ENCODE data around the gene GPR107.

Gene GPR107

DNA sequence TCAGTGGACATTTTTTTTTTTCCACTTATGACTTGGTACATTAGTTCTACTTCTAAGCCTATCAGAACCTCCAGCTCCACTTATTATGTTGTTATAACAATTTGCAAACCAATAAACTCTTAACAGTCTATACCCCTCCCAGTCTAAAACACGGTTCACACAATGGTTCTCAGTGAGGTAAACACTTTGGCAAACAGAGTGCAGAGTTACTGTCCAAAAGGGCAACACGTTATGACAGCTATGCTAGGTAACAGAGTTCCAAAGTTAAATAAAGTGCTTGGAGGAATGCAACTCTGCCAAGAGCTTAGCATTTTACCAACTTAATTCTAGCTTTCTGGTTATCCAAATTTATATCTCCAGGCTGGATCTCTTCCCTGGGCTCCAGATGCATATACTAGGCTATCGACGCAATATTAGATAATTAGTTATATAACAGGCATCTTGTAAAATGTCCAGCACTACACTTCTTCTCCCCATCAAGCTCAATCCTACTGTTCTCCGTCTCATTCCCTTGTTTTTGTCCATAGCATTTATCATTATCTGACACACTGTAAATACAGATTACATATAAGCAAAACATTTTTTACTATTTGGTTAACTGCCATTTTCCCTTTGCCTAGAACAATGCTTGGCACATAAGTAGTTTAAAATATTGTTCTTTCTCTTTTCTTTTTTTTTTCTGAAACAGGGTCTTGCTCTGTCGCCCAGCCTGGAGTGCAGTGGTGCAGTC is 25.0 kb upstream of the GPR107 start:
- DNase-seq: no peak

DNA sequence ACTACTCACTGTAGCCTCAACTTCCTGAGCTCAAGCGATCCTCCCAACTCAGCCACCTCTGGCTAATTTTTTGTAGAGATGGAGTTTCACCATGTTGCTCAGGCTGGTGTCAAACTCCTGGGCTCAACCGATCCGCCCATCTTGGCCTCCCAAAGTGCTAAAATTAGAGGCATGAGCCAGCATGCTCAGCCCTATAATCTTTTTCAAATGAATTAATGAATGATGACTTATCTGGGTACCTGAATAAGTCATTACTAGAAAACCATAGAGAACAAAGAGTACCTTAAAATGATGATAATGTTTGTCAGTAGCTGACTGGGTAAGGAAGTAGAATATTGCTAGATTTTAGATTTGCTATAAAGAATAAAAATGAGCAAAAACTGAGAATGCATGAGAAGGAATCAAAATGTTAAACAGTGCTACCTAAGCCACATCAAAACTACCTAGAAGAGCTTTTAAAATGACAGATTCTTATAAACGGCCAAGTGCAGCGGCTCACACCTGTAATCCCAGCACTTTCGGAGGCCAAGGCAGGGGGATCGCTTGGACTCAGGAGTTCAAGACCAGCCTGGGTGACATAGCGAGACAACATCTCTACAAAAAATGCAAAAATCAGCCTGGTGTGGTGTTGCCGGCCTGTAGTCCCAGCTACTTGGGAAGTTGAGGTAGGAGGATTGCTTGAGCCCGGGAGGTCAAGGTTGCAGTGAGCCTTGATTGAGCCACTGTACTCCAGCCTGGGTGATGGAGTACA is 24.3 kb upstream of the GPR107 start:
- DNase-seq: no peak

DNA sequence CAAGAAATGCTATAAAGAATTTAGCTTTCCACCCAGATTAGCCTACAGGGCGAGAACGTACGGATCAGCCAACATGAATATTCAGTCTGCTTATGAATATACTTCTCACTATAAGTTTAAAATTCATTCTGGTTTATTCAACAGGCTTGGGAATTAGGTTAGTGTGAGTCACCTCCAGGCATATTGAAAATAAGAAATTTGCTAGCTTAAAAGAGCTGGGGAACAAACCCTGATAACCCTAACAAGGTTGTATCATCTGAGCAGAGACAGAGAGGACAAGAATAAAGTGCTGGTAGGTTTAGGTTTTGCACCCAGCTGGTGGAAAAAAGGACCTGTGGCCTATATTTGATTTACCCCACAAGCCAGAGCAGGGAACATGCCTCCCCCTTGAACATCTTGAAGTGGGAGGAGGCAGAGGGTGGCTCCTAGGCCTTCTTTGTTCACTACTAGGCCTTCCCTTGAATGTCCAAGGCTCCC is 23.0 kb upstream of the GPR107 start:
- DNase-seq: no peak

DNA sequence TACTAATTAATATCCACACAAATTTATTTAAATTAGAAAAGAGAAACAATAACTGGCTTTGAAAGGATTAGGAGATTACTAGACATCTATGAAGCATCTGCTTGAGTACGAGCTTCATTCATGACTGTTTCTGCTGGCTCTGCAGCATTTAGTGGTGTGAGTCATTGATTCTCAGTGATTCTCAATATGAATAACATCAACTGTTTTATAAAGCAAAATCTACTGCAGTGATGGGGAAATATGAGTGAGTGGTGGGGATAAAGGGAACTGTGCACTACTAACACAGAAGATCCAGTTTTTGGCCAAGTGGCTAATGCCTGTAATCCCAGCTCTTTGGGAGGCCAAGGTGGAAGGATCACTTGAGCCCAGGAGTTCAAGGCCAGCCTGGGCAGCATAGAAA is 19.1 kb upstream of the GPR107 start:
- no peak for DNase-seq

DNA sequence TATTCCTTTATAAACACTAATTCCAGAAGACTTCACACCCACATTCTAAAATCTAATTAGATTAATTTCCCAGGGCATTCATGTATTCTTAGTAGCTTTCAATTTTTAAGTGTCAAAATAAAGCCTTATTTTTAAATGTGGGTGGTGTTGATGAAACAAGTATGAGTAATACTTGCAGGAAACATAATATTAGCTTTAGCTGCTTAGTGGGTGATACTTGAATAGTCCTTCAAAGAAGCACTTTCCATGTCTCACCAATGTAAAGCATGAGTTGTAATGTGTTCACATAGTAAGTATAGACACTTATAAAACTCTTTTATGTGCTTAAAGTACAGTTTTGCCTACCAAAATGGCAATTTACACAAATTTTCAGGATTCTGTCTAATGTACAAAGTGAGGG is 17.6 kb upstream of the GPR107 start:
- DNase-seq: no peak

DNA sequence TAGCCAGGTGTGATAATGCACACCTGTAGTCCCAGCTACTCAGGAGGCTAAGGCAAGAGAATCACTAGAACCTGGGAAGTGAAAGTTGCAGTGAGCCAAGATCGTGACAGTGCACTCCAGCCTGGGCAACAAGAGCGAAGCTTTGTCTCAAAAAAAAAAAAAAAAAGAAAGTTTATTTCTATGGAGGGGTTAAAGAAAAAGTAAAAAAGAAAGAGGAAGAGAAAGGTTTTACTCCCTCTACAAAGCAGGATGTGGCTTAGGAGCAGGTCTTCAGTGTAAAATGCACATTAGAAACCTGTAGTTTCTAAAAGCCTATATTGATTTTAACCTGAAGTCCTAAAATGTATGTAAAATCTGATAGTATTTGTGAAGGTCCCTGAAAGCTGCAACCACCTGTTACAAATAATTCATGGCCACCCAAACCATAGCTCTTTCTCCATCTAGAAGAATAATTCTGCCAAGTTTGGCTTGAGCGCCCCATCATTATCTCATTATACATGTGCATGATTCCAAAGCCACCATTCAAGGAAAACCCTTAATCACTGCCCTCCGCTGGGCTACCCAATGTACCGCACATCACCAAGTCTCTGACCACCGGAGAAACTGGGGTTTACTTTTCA is 14.1 kb upstream of the GPR107 start:
- DNase-seq: no peak

DNA sequence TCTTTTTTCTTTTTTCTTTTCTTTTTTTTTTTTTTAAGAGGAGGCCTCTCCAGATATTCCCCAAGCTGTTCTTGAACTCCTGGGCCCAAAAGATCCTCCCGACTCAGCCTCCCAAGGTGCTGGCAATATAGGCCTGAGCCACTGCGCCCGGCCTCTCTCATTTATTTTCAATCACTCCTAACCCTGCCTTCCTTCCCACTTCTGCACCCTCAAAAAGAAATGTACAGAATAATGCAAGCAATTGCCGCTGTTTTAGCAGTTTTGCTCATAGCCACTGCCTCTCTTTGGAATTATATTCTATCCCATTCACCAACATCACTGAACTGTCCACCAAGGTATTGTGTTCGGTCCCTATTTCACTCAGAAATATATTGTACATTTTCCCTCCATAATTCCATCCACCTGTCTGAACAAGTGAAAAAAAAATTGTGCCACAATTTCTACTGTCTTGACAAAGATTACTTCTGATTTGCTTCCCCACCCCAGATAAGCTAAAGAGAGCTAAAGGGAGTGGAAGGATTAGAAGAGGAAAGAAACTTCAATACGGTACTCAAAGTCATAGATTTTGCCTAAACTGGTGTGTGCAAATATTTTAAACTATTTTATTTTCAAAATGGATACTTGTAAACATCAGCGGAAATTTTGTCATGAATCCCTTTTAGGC is 12.6 kb upstream of the GPR107 start:
- DNase-seq: no peak

DNA sequence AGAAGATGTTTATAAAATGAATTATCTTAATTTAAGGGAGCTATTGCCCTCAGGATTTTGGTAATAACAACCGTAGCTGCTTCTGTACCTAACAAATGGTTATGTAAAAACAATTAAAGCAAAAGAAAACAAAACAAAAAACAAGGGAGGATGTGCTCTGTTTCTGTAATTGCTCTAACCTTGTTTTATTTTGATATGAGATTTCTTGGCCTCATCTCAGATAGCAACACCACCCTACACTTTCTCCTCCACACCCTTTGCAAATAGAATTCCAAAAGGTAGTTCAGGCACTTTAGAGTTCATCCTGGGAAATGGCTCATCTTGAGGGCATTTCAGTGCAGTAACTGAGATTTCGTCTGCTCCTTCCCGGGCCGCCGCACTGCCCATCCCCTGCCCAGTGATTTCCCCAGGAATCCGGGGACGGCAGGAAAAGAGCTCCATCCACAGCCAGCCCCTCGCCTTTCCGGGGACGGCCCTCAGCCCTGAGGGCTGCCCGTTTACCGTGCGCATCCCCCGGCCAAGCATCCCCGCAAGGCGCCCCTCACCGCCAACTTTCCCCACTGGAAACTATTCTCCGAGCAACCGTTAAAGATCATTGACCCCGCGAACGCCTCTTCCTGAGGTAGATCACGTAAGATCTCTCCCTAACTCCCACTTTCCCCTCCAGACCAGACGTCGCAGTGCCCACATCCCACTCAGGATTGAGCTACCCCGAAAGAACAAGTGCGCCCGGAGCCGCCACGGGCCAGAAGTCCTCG is 11.9 kb upstream of the GPR107 start:
- DNase-seq: no peak

DNA sequence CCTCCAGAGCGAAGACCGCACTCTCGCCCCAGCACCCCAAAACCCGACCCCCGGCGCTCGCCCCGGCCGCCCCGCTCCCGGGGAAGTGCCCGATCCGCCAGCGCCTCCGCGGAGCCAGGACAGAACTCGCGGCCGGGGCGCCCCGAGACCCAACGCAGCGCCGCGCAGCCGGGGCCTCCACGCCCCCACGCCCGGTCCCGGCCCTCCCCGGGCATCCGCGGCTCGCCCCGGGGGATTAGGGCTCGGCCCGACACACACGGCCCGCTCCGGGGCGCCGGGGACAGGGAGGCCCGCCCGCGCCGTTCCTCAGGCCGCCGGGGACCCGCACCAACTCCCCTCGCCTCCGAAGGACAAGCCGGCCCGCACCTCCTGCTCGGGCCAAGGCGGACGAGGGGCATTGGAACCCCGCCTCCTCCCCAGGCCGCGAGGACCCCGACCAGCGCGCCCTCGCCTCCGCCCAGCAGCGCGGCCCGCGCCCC is 11.3 kb upstream of the GPR107 start:
- DNase-seq: no peak

DNA sequence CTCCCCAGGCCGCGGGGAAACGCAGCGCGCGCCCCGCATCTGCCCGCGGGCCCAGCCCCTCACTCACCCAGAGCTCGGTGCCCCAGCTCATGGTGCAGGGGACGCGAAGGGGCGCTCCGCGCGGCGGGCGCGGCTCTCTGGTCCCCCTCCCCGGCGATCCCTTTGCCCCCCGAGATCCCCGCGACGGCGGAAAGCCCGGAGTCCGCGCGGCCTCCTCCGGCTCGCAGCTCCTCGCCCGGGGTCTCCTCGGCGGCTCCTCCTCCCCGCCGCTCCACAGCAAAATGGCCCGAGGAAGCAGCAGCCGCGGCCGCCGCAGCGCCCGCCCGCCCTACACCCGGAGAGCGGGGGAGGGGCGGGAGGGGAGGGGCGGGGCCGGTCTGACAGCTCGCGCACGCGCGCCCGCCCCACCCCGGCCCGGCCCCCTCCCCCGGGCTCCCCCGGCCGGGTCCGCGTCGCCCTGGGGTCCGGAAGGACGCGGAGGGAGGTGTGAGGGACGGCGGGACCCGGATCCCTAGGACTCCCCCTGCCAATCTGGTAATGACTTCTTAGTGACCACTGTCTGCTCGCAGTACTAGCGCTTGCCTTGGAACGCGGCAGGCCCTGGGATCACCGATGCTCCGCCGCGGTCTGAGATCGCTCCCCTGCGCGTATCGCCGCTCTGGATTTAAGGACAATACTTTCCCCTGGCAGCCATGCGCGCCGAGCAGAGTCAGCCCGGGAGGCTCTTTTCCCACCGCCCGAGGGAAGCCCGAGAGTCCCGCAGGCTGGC is 10.6 kb upstream of the GPR107 start, which contains the start of gene FNBP1:
FNBP1 (minus strand) TSS at position 305 of the 769 bp plus-strand sequence; CDS start at position 91, 214 bp downstream.
- no peak for DNase-seq

DNA sequence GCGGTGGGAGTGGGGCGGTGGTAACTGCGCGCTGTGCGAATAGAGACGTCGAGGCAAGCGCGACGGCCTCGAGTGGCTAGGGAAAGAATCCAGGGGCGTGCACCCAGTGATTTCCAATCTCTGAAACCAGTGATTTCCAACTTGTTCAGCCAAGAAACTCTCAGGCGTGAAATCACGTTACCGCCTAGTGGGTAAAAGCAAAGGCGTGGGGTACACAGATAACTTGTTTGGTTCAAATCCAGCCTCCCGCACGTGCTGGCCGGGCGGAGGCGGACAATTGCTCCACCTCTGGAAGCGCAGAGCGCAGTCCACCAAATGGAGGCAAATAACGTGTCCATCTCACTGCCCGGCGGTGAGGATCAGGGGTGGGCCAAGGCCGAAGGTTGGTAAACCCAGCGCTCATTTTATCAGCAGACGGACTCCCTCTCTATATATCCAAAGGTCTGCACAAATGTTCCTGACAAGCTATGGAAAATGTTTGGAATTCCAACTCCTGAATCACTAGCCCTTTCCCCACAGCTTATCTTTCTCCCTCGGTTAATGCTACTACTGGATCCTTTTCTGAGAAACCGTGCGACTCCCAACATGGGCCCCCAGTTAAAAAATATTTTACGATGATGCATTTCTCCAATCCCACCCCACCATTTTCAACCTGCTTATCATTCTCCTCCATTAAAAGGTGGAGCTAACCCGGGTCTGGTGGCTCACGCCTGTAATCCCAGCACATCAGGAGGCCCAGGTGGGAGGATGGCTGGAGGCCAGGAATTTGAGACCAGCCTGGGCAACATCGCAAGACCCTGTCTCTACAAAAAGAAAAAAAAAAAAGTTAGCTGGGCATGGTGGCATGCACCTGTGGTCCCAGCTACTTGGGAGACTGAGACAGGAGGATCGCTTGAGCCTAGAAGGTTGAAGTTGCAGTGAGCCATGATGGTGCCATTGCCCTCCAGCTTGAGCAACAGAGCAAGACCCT is 9.8 kb upstream of the GPR107 start:
- no peak for DNase-seq

DNA sequence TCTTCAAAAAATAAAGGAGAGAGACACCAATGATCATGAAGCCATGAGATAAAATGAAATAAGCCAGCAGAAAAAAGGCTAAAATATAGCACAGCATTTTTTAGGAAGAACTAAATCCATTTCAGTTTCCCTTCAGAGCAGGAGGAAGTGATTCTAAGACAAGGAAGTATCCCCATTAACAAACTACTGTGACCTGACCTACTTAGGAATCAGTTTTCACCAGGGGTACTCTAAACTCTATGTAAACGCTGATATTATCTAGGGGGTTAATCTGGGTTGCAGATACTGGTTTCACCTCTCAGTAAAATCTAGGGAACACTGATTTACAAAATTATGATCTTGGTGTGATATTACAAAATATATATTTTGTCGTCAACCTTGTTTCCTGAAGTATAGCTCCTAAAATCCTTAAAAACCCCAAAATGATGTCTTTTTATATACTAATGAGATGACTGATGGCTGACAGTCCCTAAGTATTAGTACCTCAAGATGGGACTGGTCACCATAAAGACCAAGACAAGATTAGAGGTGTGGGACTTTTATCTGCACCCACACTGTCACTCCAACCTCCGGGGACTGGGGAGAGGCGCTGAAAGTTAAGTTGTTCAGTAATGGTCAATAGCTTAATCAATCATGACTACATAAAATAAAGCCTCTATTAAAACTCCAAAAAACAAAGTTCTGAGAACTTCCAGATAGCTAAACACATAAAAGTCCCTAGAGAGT is 7.8 kb upstream of the GPR107 start:
- no peak for DNase-seq

DNA sequence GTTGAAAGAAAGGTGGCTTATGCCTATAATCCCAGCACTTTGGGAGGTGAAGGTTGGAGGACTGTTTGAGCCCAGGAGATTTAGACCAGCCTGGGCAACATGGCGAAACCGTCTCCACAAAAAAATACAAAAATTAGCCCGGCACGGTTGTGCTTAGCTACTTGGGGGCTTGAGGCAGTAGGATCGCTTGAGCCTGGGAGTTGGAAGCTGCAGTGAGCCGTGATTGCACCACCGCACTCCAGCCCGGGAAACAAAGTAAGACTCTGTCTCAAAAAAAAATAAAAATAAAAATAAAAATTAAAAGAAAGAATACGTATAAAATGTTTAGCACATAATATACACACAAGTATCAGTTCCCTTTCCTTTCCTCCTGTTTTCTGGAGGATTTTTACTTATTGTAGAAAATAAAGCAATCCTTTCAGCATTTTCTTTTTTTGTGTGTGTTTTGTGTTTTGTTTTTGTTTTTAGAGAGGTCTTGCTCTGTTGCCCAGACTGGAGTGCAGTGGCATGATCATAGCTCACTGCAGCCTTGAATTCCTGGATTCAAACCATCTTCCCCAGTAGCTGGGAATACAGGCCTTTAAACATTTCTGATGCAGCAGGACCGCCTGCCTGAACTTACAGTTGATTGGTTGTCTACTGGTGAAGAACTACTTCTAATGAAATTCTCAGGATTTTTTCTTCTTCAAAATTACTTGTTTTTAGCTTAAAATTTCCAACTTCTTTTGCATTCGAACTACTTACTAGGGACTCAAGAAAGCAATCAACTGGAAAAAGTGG is 4.1 kb upstream of the GPR107 start:
- no peak for DNase-seq

DNA sequence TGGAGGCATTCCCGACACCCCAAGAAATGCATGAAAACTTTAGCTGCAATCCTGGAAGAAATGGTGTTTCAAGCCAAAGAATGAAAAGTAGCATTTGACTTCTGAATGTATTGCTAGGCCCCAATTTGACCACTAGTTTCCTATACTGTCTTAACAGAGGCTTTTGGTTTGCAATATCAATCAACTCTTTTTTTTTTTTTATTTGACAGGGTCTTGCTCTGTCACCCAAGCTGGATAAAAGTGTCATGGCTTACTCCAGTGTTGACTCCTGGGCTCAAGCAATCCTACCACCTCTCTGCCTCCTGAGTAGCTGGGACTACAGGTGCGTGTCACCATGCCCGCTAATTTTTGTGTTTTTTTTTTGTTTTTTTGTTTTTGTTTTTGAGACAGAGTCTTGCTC is 3.2 kb upstream of the GPR107 start:
- DNase-seq: no peak

DNA sequence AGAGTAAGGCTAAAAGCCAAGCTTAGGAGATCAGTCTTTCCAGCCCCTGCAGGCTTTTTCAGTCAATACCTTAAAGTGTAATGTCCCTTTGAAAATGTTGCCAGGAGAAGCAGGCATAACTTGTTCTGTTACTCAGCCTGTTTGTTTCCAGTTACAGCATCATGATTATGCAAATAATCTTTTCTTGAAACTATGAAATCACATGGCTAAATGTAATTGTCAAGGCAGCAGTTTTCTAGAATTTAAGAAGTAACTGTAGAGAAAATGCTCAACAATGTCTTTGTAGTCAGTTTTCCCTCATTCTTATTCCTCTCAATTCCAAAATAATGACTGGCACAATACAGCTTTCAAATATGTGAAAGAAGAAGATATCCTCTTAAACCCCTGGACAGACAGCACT is 1.9 kb upstream of the GPR107 start:
- no peak for DNase-seq

DNA sequence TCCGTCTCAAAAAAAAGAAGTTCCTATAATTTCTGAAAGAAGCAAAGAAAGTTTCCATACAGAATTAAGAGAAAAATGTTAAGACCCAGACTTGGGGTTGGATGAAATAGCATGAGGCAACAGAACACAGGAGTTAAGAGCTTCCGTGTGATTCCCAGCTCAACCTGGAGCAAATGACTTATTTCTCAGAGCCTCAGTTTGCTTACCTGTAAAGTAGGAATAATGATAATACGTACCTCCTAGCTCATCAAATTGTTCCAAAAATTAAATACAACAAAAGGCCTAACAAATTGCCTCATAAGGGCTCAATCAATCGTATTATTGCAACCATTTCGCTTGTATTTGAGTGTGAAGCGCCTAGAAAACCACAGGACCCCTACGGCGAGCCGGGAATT is 600 bp upstream of the GPR107 start:
- DNase-seq: no peak

DNA sequence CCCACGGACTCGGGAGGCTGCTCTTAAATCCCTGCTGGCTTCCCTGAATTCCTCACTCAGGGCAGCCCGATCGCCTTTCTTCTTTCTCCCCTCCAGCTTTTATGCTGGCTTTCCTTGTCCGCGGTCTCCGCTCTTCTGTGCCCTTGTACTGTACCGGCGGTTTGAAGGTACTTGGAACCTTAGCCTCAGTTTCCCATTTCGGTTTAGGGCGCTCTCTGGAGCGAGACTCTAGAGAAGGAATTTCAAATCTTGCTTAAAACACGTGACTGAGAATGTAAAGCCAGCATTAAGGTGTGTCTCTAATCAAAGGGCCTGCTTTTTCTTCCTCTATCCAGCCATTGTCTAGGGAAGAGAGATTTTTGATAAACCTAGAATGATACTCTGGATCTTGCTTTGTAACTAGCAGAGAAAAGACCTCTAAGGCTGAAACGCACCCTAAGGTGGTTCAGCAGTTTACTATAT is 650 bp downstream of the GPR107 start:
- no peak for DNase-seq

DNA sequence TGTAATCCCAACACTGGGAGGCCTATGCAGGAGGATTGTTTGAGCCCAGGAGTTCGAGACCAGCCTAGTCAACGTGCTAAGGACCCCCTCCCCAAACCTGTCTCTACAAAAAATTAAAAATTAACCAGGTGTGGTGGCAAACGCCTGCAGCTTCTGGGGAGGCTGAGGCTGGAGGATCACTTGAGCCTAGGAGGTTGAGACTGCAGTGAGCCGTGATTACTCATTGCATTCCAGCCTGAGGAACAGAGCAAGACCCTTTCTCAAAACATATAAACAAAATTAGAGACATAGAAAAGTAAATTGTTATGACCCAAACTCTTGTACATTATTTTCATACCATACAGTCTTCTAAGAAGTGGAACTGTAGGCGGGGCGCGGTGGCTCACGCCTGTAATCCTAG is 1.1 kb downstream of the GPR107 start:
- no peak for DNase-seq

DNA sequence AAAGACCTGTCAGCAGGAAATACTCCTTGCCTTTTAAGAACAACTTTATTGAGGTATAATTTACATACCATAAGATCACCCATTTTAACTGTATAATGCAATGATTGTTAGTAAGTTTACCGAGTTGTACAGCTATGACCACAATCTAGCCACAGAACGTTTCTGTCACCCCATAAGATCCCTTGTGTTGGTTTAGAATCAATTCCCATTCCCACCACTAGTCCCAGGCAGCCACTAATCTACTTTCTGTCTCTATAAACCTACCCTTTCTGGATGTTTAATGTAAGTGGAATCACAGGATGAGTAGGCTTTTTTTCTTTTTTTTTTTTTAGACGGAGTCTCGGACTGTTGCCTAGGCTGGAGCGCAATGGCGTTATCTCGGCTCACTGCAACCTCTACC is 4.4 kb downstream of the GPR107 start:
- no peak for DNase-seq
